ENCODE results near the gene PAX9.

DNA sequence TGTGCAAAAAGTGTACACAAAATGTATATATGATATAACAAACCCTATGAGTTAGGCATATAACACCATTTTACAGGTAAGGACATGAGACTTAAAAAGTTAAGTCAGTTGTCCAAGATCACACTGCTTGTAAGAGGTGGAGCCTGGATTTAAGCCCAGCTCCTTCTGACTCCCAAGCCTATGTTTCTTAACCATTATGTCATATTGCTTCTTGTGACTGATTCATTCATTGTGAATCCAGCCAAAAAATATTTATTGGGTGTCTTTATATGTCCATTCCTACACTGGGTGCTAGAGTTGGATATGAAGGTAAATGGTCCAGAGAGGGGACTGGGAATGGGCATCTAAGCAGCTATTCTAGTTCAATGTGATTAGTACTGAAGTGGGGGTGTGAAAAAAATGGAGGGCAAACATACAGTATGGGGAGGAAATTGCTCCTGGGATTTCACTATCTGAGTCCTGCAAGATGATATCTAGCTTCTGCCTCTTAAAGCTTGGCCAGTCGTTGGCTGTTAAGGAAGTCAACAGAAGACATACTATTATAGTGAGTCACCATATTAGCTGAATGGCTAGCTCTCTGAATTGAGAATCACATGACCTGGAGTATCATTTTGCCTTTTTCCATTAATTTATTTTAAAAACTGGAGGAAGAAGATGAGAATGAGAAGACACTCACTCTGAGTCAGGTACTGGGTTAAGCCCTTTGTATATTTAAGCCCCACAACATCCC is 28.8 kb downstream of the PAX9 start:
- TF ChIP-seq ZNF615 (CRISPR knock-in tag; IDR thresholded peaks at IDR 0.05; ENCODE audit: borderline replicate concordance), result no peak
- TF ChIP-seq FOSL2 (CRISPR knock-in tag; IDR thresholded peaks at IDR 0.05), result no peak
- TF ChIP-seq, protein P1, sequence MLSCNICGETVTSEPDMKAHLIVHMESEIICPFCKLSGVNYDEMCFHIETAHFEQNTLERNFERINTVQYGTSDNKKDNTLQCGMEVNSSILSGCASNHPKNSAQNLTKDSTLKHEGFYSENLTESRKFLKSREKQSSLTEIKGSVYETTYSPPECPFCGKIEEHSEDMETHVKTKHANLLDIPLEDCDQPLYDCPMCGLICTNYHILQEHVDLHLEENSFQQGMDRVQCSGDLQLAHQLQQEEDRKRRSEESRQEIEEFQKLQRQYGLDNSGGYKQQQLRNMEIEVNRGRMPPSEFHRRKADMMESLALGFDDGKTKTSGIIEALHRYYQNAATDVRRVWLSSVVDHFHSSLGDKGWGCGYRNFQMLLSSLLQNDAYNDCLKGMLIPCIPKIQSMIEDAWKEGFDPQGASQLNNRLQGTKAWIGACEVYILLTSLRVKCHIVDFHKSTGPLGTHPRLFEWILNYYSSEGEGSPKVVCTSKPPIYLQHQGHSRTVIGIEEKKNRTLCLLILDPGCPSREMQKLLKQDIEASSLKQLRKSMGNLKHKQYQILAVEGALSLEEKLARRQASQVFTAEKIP (CRISPR knock-in tag; IDR thresholded peaks at IDR 0.05; ENCODE audit: borderline replicate concordance), result no peak
- no peak for TF ChIP-seq NFRKB (IDR thresholded peaks at IDR 0.05)
- TF ChIP-seq ZBTB4 (CRISPR knock-in tag; IDR thresholded peaks at IDR 0.05; ENCODE audit: borderline replicate concordance), result no peak
- TF ChIP-seq ZNF274 (CRISPR knock-in tag; IDR thresholded peaks at IDR 0.05), result no peak
- TF ChIP-seq IRF9 (CRISPR knock-in tag; IDR thresholded peaks at IDR 0.05; ENCODE audit: borderline replicate concordance), result no peak
- TF ChIP-seq NFE2 (CRISPR knock-in tag; IDR thresholded peaks at IDR 0.05), result no peak
- TF ChIP-seq IRF1 (CRISPR knock-in tag; IDR thresholded peaks at IDR 0.05; ENCODE audit: low read depth), result no peak

Measured in HepG2 (cell line).